Esophagus squamous epithelium (tissue), 4 donors: ENCODE data around the gene SNX32.

ENCODE experiments used
- CTCF ChIP-seq, 6 experiments: fragments of 450-650 bp in 4 of 6; fragments of 200-600 bp in 2 of 6; sonication (generic) in 2 of 6; IDR thresholded peaks; one replicate each; pipeline ENCODE4 v1.5.1; 2016 to 2019; ENCODE audit warnings: antibody characterized with exemption in 6 of 6, mild to moderate bottlenecking in 4 of 6, moderate library complexity in 4 of 6
- POLR2A ChIP-seq, 4 donors: fragments of 450-650 bp; IDR thresholded peaks; one replicate each; pipeline ENCODE4 v1.6.1; 2017; ENCODE audit warnings: antibody characterized with exemption in 4 of 4, mild to moderate bottlenecking in 4 of 4, moderate library complexity in 3 of 4

- TF ChIP-seq CTCF (IDR thresholded peaks at IDR 0.05), result no peak
- TF ChIP-seq POLR2A (IDR thresholded peaks at IDR 0.05), result no peak
Observed at GRCh38 chr11:65861165-65861505, 27.4 kb downstream of the SNX32 start.
